AG09319 (cell line): ENCODE data around the gene PLCG1.

ENCODE experiments used
- DNase-seq: peaks from one replicate; pipeline ENCODE4 v3.0.0-alpha.2; 2010; ENCODE audit warnings: low read depth; ENCODE audit errors: extremely low read depth
- TF ChIP-seq, protein P1 (sequence below): IDR thresholded peaks from 2 replicates; pipeline ENCODE4 v1.5.1; 2011; ENCODE audit warnings: low read depth, mild to moderate bottlenecking, inconsistent platforms, low read length, moderate library complexity

Gene PLCG1

DNA sequence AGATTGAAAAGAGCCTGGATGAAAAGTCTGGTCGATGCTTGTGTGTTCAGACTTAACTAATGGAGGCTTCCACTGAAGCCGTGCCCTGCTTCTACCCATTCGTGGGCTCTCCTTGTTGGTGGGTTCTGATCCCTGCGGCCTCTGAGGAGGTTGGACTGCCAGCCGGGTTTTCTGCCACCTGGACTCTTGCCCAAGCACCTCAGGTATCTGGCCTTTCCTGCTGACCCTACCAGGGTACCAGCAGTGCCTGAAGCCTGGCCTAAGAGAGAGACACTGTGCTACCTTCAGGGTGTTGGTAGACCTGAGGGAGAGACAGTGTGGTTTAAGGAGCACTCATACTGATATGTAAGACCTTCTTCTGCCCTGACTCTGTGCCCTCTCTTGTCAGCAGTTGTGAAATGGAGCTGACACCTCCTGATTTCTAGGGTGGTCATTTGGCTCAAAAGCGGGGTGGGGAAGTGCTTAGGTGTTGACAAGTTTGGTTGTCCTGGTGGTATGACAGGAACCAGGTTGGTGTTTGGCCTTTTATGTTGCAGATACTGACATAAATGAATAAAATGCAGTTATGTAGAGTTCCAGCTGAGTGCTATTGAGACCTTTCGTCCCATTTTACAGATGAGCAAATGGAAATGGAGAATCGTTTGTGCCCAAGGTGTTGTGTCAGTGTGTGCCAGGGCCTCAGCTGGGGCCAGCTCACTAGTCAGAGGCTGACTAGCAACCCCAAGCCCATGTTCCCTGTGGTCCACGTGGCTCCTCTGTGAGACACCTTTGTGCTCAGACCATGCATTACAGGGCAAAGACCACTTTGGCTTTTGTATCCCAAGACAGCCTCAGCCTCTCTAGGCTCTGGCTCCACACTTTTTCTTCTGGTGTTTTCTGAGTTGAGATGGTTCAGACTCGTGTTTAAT, 3.1 kb downstream of the PLCG1 start:
- no peak for DNase-seq
- TF ChIP-seq, protein P1, sequence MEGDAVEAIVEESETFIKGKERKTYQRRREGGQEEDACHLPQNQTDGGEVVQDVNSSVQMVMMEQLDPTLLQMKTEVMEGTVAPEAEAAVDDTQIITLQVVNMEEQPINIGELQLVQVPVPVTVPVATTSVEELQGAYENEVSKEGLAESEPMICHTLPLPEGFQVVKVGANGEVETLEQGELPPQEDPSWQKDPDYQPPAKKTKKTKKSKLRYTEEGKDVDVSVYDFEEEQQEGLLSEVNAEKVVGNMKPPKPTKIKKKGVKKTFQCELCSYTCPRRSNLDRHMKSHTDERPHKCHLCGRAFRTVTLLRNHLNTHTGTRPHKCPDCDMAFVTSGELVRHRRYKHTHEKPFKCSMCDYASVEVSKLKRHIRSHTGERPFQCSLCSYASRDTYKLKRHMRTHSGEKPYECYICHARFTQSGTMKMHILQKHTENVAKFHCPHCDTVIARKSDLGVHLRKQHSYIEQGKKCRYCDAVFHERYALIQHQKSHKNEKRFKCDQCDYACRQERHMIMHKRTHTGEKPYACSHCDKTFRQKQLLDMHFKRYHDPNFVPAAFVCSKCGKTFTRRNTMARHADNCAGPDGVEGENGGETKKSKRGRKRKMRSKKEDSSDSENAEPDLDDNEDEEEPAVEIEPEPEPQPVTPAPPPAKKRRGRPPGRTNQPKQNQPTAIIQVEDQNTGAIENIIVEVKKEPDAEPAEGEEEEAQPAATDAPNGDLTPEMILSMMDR: no peak

GRCh38 chr20:41141153-41141815, 3.9 kb downstream of the PLCG1 start:
- no peak for DNase-seq
- TF ChIP-seq, protein P1: no peak

DNA sequence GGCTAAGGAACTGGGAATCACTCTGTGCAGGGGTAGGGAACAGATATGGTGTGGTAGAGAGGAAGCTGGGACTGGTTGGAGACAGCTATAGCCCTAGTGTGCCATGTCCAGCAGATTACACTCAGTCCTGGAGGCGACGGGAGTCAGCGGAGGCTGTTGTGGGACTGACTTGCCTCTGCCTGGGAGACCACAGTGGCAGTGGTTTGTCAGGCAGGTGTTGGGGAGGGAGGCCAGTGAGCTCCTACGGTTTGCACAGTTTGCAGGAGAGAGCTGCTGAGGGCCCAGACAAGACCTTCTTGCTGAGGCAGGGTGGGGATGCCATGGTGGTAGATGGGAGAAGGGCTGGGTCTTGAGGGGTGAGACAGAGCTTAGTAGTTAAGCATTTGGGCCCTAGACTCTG, 4.9 kb downstream of the PLCG1 start:
- DNase-seq: no peak
- TF ChIP-seq, protein P1: no peak

DNA sequence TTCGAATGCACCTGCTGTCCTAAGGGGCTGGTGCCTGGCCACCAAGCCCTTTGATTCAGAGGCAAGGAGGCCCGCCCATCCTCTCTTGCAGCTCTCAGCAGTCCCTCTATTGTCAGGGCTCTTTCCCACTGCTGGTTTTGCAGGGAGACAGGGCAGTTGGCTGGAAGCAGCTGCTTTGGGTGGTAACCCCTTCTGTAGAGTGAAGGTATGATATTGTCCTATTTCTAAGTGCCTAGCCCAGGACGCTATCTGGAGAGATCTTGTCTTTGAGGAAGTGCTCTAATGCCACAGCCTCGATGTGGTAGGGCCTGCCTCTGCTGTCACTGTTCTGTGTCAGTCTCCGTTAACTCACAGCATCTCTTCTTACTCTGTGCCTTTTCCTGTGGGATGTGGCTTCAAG, 5.6 kb downstream of the PLCG1 start:
- TF ChIP-seq, protein P1: no peak
- DNase-seq: no peak

DNA sequence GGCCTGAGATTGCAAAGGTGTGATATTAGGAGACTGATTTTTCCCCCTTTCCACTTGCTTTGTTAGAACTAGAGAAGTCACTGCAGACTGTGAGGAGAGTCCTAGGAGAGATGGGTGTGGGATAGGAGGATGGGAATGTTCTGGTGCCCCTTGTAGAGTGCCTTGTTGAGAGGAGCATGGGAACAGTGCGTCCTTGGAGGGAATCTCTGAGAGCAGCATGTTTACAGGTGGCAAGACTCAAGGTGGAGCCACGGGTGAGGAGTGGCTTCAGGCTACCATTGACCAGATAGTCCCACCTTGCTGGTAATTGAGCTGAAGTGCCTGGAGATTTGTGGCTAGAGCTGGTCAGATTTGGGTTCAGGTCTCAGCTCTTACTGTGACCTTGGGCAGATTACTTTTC, 6.0 kb downstream of the PLCG1 start:
- TF ChIP-seq, protein P1: no peak
- no peak for DNase-seq

DNA sequence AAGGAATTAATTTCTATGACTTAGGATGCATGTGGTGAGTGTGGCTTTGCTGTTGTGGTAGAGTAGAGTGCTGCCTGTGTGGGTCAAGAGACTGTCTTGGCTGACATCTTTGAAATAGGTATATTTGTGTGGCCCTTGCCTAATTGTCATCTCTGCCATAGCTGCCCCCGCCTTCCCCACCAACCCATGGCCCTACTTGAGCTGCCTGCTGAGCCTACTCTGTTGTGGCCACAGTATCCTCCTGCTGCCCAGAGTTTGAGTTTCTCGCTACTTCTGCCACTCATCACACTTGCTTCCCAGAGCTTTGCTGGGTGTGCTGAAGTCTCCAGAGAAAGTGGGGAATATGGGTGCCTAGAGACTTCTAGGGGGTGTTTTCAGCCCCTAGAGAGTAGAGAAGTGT, 8.0 kb downstream of the PLCG1 start:
- DNase-seq: no peak
- TF ChIP-seq, protein P1: no peak
